Stimulated activated CD4-positive, alpha-beta T cell treated with anti-CD3 and anti-CD28 coated beads, Interleukin-1b, Interleukin-23, amount 100 ng/mL, for 48 hours (primary cell): ENCODE results near the gene RELB.

Experiments
- DNase-seq: peaks from one replicate; pipeline ENCODE4 v3.0.0-alpha.2; 2020

RELB gene

GRCh38 chr19:45086480-45086879 lies 85.2 kb downstream of the RELB start:
- DNase-seq = no peak

GRCh38 chr19:45087531-45087930 lies 86.3 kb downstream of the RELB start:
- DNase-seq = peak; percentile 35
